ENCODE measurements around the gene DNPEP.

- TF ChIP-seq CTCF (IDR thresholded peaks at IDR 0.05) (peak in 2 of 4 donors; percentile 15 to 21), POLR2A (IDR thresholded peaks at IDR 0.05) (no peak)
These were observed 43.2 kb upstream of the DNPEP start for GRCh38 chr2:219430633-219431615.

Data from right lobe of liver (tissue), 4 donors.